ENCODE data around the gene C17orf100. TPM values are rescaled to one million over a fixed set of nuclear protein-coding genes. Genes with fewer than 3 reads are reported as not detected.
A peak's percentile ranks its signal among the peaks of the same experiment; 100 is the strongest.

C17orf100 gene
- total RNA-seq, 2 donors from 2014 or later, result 3.3 to 6.2 TPM

DNA sequence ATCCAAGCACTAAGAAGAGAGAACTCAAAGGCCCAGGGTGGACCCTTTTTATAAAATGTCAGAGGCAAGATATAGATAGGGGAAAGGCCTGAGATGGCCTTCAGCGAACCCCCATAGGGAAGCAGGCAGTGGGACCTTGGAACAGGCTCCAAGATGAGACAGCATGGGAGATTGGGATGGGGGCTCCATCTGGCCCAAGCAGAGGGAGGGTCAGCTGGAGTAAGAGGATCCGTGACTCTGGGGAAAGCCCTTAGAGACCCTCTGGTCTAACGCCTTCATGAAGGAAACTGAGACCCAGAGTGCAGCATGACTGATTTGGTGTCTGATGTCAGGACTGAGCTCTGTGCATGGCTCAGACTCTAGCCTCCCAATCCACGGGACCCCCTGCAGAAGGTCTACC is 30.8 kb downstream of the C17orf100 start:
- TF ChIP-seq POLR2A (IDR thresholded peaks at IDR 0.05), result no peak
- TF ChIP-seq, protein P1, sequence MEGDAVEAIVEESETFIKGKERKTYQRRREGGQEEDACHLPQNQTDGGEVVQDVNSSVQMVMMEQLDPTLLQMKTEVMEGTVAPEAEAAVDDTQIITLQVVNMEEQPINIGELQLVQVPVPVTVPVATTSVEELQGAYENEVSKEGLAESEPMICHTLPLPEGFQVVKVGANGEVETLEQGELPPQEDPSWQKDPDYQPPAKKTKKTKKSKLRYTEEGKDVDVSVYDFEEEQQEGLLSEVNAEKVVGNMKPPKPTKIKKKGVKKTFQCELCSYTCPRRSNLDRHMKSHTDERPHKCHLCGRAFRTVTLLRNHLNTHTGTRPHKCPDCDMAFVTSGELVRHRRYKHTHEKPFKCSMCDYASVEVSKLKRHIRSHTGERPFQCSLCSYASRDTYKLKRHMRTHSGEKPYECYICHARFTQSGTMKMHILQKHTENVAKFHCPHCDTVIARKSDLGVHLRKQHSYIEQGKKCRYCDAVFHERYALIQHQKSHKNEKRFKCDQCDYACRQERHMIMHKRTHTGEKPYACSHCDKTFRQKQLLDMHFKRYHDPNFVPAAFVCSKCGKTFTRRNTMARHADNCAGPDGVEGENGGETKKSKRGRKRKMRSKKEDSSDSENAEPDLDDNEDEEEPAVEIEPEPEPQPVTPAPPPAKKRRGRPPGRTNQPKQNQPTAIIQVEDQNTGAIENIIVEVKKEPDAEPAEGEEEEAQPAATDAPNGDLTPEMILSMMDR (IDR thresholded peaks at IDR 0.05), result no peak
- H3K27me3 ChIP-seq, result no peaks in the 10 kb centered on the region
- H3K9me3 ChIP-seq, result no peaks in the 10 kb centered on the region
- intact Hi-C loops (cut with DNase I), result no loop called here
- H3K4me1 ChIP-seq, result peaks cover 8% of the 10 kb centered on the region
- 92 to 99% methylated on average over 3 to 4 of the region's 4 CpGs for WGBS, 2 donors
- no peak overlapping the region for H3K4me3 ChIP-seq
- H3K27ac ChIP-seq, result no peak overlapping the region
- no peaks in the 10 kb centered on the region for H3K36me3 ChIP-seq (replicated peaks in 1 of 2; ENCODE audit: insufficient read depth in 1 of 2, low read depth in 2 of 2)
- no peak for DNase-seq
- ATAC-seq, result no peak

DNA sequence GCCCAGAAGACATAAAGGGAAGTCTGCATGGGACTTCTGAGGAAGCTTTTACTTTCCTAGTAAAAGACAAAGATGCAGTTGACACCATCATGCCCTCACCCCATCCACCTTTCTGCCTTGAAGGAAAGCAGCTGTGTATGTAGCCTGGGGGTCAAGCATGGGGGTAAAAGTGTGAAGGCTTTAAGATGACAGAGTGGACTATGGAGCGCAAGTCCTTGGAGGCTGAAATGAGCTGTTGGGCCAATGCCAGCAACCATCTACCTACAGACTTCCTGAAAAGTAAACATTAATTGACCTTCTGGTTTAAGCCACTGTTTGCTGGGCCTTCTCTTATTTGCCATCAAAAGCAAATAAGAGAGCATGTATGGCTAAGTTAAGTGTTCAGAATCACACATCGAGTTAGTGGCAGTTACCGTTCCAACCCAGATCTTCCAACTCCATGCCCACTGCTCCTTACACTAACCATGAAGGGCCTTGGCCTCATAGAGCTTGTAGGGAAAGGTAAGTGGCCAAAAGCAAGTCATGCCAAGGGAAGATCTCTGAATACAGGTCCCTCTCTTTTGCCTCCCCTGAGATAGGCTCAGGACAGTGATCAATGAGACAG is 31.6 kb downstream of the C17orf100 start:
- no peak for TF ChIP-seq POLR2A (IDR thresholded peaks at IDR 0.05)
- TF ChIP-seq, protein P1 (IDR thresholded peaks at IDR 0.05), result no peak
- peaks cover 8% of the 10 kb centered on the region for H3K4me1 ChIP-seq
- no peaks in the 10 kb centered on the region for H3K36me3 ChIP-seq (replicated peaks in 1 of 2; ENCODE audit: insufficient read depth in 1 of 2, low read depth in 2 of 2)
- no peaks in the 10 kb centered on the region for H3K9me3 ChIP-seq
- intact Hi-C loops (cut with DNase I), result no loop called here
- ATAC-seq (no peak), DNase-seq (peak in 2 of 4 donors; percentile 36 to 44)
- no peaks in the 10 kb centered on the region for H3K27me3 ChIP-seq
- H3K4me3 ChIP-seq, result no peak overlapping the region
- 28 to 48% methylated on average over 3 of the region's 3 CpGs for WGBS, 2 donors
- H3K27ac ChIP-seq, result no peak overlapping the region

DNA sequence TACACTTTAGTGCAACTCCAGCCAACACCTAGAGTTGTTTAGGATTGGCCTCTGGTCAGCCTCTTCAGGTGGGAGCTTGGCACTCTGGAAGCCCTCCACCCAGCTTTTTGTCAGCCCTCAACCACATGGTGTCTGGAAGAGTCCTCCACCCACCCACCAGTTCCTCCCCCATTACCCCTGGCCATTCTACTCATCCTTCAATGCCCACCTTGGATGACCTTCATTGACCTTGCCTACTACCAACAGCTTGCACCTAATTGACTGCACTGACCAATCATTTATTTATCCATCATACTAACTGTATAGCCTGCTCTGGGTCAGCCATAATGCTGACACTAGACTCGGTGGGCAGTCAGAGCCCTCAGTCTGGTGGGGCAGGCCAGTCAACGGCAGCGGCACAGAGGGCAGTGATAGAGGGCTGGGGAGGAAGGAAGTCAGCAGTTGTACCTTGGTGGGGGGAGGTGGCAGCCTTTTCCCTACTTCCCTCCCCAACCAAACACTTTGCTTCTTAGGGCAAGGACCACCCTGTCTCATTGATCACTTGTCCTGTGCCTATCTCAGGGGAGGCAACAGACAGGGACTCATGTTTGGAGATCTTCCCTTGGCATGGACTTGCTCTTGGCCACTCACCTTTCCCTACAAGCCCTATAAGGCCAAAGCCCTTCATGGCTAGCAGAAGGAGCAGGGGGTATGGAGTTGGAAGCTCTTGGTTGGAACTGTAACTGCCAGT is 32.3 kb downstream of the C17orf100 start:
- WGBS, 2 donors, result 89 to 92% methylated on average over 3 of the region's 3 CpGs

DNA sequence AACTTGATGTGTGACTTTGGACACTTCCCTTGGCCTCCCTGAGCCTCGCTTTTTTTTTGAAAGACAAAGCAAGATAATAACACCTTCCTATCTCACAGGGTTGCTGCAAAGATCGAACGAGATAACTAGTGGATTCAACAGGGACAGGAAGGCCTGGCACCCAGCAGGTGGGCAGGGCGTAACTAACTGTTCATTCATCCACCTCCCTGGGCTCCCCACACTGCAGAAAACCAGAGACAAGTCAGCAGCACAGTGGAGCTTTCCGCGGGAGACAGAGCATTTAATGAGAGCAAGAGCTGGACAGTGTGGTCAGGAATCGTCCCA is 32.9 kb downstream of the C17orf100 start:
- H3K27ac ChIP-seq, result no peak overlapping the region
- H3K4me1 ChIP-seq, result peaks cover 8% of the 10 kb centered on the region
- no peaks in the 10 kb centered on the region for H3K27me3 ChIP-seq
- 69 to 75% methylated on average over 7 of the region's 7 CpGs for WGBS, 2 donors
- intact Hi-C loops (cut with DNase I), result no loop called here
- no peaks in the 10 kb centered on the region for H3K9me3 ChIP-seq
- DNase-seq (no peak), ATAC-seq (no peak)
- no peaks in the 10 kb centered on the region for H3K36me3 ChIP-seq (replicated peaks in 1 of 2; ENCODE audit: insufficient read depth in 1 of 2, low read depth in 2 of 2)
- H3K4me3 ChIP-seq, result no peak overlapping the region
- no peak for TF ChIP-seq POLR2A (IDR thresholded peaks at IDR 0.05)
- TF ChIP-seq, protein P1 (IDR thresholded peaks at IDR 0.05), result no peak

More for the DNA sequence above, 32.3 kb downstream of the C17orf100 start:
- Histone ChIP-seq H3K27ac (no peak overlapping the region), H3K9me3 (no peaks in the 10 kb centered on the region), H3K27me3 (no peaks in the 10 kb centered on the region), H3K4me3 (no peak overlapping the region), H3K4me1 (peaks cover 8% of the 10 kb centered on the region), H3K36me3 (replicated peaks in 1 of 2; ENCODE audit: insufficient read depth in 1 of 2, low read depth in 2 of 2) (no peaks in the 10 kb centered on the region)
- intact Hi-C loops (cut with DNase I), result no loop called here
- TF ChIP-seq, protein P1 (IDR thresholded peaks at IDR 0.05), result no peak
- no peak for TF ChIP-seq POLR2A (IDR thresholded peaks at IDR 0.05)
- ATAC-seq (no peak), DNase-seq (no peak)
